Ovary (tissue), 3 donors: ENCODE data around the gene SBF2.

ENCODE experiments used
- EP300 ChIP-seq: sonication (generic); formaldehyde crosslinking; IDR thresholded peaks from one replicate; pipeline ENCODE4 v1.6.1; 2017; ENCODE audit warnings: antibody characterized with exemption
- POLR2A ChIP-seq: fragments of 450-650 bp; IDR thresholded peaks from one replicate; pipeline ENCODE4 v1.6.1; 2017; ENCODE audit warnings: antibody characterized with exemption, mild to moderate bottlenecking, moderate library complexity
- TF ChIP-seq, protein P1 (sequence below), 3 donors: fragments of 450-650 bp in 2 of 3; fragments of 200-600 bp in 1 of 3; IDR thresholded peaks; one replicate each; pipeline versions ENCODE4 v1.5.1 to v1.8.0; 2016 to 2022; ENCODE audit warnings: antibody characterized with exemption in 3 of 3, mild to moderate bottlenecking in 1 of 3
- donor health status: DM: no; HTN: no; CAD: no.

GRCh38 chr11:10302359-10302743 is 8.3 kb upstream of the SBF2 start:
- TF ChIP-seq, protein P1, sequence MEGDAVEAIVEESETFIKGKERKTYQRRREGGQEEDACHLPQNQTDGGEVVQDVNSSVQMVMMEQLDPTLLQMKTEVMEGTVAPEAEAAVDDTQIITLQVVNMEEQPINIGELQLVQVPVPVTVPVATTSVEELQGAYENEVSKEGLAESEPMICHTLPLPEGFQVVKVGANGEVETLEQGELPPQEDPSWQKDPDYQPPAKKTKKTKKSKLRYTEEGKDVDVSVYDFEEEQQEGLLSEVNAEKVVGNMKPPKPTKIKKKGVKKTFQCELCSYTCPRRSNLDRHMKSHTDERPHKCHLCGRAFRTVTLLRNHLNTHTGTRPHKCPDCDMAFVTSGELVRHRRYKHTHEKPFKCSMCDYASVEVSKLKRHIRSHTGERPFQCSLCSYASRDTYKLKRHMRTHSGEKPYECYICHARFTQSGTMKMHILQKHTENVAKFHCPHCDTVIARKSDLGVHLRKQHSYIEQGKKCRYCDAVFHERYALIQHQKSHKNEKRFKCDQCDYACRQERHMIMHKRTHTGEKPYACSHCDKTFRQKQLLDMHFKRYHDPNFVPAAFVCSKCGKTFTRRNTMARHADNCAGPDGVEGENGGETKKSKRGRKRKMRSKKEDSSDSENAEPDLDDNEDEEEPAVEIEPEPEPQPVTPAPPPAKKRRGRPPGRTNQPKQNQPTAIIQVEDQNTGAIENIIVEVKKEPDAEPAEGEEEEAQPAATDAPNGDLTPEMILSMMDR (IDR thresholded peaks at IDR 0.05), result no peak
- no peak for TF ChIP-seq POLR2A
- no peak for TF ChIP-seq EP300
